IMR-90 (cell line): Measurements from ENCODE around the gene NDUFA13. TPM values are rescaled to one million over a fixed set of nuclear protein-coding genes. Genes with fewer than 3 reads are reported as not detected.

Source experiments
- ATAC-seq: fragments of 200-7000 bp; cut with Tn5 transposase; 2 replicates; pipeline ENCODE4 v1.9.1; 2020; ENCODE audit warnings: low read depth, mild to moderate bottlenecking, moderate library complexity
- BruUV-seq: library from RNA; stranded (reverse); fragments of 400-500 nt; replicated peaks from 2 replicates; lab custom pipeline; 2021; lab: Mats Ljungman, UMichigan
- CTCF ChIA-PET: fragments of 300-600 bp; formaldehyde crosslinking; extraction: SDS; loops from one replicate; lab custom pipeline; 2021; ENCODE audit warnings: antibody characterized with exemption; lab: Yijun Ruan, JAX
- POLR2A ChIA-PET: fragments of 300-600 bp; sonication (Branson Sonifier 250); formaldehyde crosslinking; loops from one replicate; lab custom pipeline; 2022; ENCODE audit warnings: antibody characterized with exemption; ENCODE audit not compliant: unreplicated experiment; lab: Charles Lee
- DNase-seq: peaks from one replicate; pipeline ENCODE4 v3.0.0; 2013
- H2AFZ ChIP-seq: replicated peaks from 2 replicates; pipeline ENCODE3; 2013; ENCODE audit warnings: low read length, mild to moderate bottlenecking; ENCODE audit not compliant: poor library complexity
- H2AK5ac ChIP-seq: 2 replicates; pipeline ENCODE4 v1.6.1; 2013; ENCODE audit warnings: low read depth, low read length, inconsistent platforms
- H2AK9ac ChIP-seq: replicated peaks from 2 replicates; pipeline ENCODE3; 2013; ENCODE audit warnings: mild to moderate bottlenecking, low read depth, low read length, moderate library complexity; ENCODE audit not compliant: poor library complexity
- H2BK120ac ChIP-seq: 2 replicates; pipeline ENCODE4 v1.6.1; 2013; ENCODE audit warnings: low read depth, low read length, inconsistent platforms
- H2BK15ac ChIP-seq: 3 replicates; pipeline ENCODE4 v1.6.1; 2013; ENCODE audit warnings: low read depth, low read length, inconsistent platforms
- H2BK20ac ChIP-seq: 2 replicates; pipeline ENCODE4 v1.6.1; 2013; ENCODE audit warnings: low read depth, mild to moderate bottlenecking, inconsistent platforms, low read length, moderate library complexity
- H2BK5ac ChIP-seq: 2 replicates; pipeline ENCODE4 v1.6.1; 2013; ENCODE audit warnings: mild to moderate bottlenecking, low read depth, low read length, inconsistent platforms; ENCODE audit not compliant: poor library complexity, severe bottlenecking
- H3K14ac ChIP-seq: replicated peaks from 2 replicates; pipeline ENCODE4 v1.6.1; 2013; ENCODE audit warnings: low read depth, low read length, inconsistent platforms
- H3K18ac ChIP-seq: 2 replicates; pipeline ENCODE4 v1.6.1; 2013; ENCODE audit warnings: low read depth, low read length, control low read depth
- H3K23ac ChIP-seq: 2 replicates; pipeline ENCODE4 v1.6.1; 2013; ENCODE audit warnings: low read depth, low read length, inconsistent platforms
- H3K27ac ChIP-seq: 2 replicates; pipeline ENCODE4 v1.5.1; 2013; ENCODE audit warnings: mild to moderate bottlenecking, control low read depth, low read length; ENCODE audit not compliant: insufficient read depth
- H3K27me3 ChIP-seq: 2 replicates; pipeline ENCODE4 v1.6.1; 2013; ENCODE audit warnings: low read length; ENCODE audit not compliant: control insufficient read depth, insufficient read depth
- H3K36me3 ChIP-seq: 2 replicates; pipeline ENCODE4 v1.6.1; 2013; ENCODE audit warnings: low read length, mixed read lengths; ENCODE audit not compliant: control insufficient read depth, insufficient read depth
- H3K4ac ChIP-seq: 2 replicates; pipeline ENCODE4 v1.6.1; 2013; ENCODE audit warnings: low read depth, low read length, inconsistent platforms
- H3K4me1 ChIP-seq: 2 replicates; pipeline ENCODE4 v1.6.1; 2013; ENCODE audit warnings: low read length, mixed read lengths; ENCODE audit not compliant: control insufficient read depth, insufficient read depth
- H3K4me2 ChIP-seq: 2 replicates; pipeline ENCODE4 v1.6.1; 2013; ENCODE audit warnings: low read depth, mild to moderate bottlenecking, control low read depth, low read length, moderate library complexity
- H3K4me3 ChIP-seq: 2 replicates; pipeline ENCODE4 v1.5.1; 2013; ENCODE audit warnings: low read depth, mild to moderate bottlenecking, control low read depth, low read length, moderate library complexity; ENCODE audit not compliant: insufficient read depth
- H3K56ac ChIP-seq: 2 replicates; pipeline ENCODE4 v1.6.1; 2013; ENCODE audit warnings: low read length, inconsistent platforms; ENCODE audit not compliant: insufficient read depth; ENCODE audit errors: extremely low read depth
- H3K79me1 ChIP-seq, 2 experiments: 2 replicates each; pipeline ENCODE4 v1.6.1; 2013; ENCODE audit warnings: low read length in 2 of 2, inconsistent platforms in 1 of 2, low read depth in 1 of 2
- H3K9ac ChIP-seq: 2 replicates; pipeline ENCODE4 v1.6.1; 2013; ENCODE audit warnings: low read depth, low read length, control low read depth
- H3K9me1 ChIP-seq: 2 replicates; pipeline ENCODE4 v1.6.1; 2013; ENCODE audit warnings: low read length, inconsistent platforms; ENCODE audit not compliant: insufficient read depth
- H3K9me3 ChIP-seq: 2 replicates; pipeline ENCODE4 v1.6.1; 2013; ENCODE audit warnings: low read length; ENCODE audit not compliant: control insufficient read depth, insufficient read depth
- H4K20me1 ChIP-seq: 2 replicates; pipeline ENCODE4 v1.6.1; 2013; ENCODE audit warnings: low read length, inconsistent platforms; ENCODE audit not compliant: insufficient read depth
- H4K5ac ChIP-seq: 2 replicates; pipeline ENCODE4 v1.6.1; 2013; ENCODE audit warnings: mild to moderate bottlenecking, low read depth, low read length, control low read depth
- H4K8ac ChIP-seq, 2 experiments: 2 replicates each; pipeline ENCODE4 v1.6.1; 2013; ENCODE audit warnings: low read depth in 2 of 2, low read length in 2 of 2, control low read depth in 1 of 2, inconsistent platforms in 1 of 2
- H4K91ac ChIP-seq: 2 replicates; pipeline ENCODE4 v1.6.1; 2013; ENCODE audit warnings: low read depth, low read length, inconsistent platforms; ENCODE audit not compliant: insufficient read depth
- BHLHE40 ChIP-seq: fragments of 150-350 bp; IDR thresholded peaks from 2 replicates; pipeline ENCODE4 v1.6.1; 2016; ENCODE audit warnings: mild to moderate bottlenecking, low read depth, low read length
- CEBPB ChIP-seq: IDR thresholded peaks from 2 replicates; pipeline ENCODE4 v1.6.1; 2012; ENCODE audit warnings: low read depth, low read length, improper control_type of control experiment
- CTCF ChIP-seq: conservative IDR thresholded peaks from 2 replicates; pipeline ENCODE4 v1.5.1; 2012; ENCODE audit warnings: mild to moderate bottlenecking, low read depth, low read length, improper control_type of control experiment
- MAFK ChIP-seq: IDR thresholded peaks from 2 replicates; pipeline ENCODE4 v1.6.1; 2012; ENCODE audit warnings: low read depth, low read length, improper control_type of control experiment
- RAD21 ChIP-seq: IDR thresholded peaks from 2 replicates; pipeline ENCODE4 v1.6.1; 2012; ENCODE audit warnings: low read length, improper control_type of control experiment
- RCOR1 ChIP-seq: IDR thresholded peaks from 2 replicates; pipeline ENCODE4 v1.6.1; 2012; ENCODE audit warnings: mild to moderate bottlenecking, low read length, improper control_type of control experiment; ENCODE audit not compliant: insufficient replicate concordance
- SMC3 ChIP-seq: fragments of 150-350 bp; IDR thresholded peaks from 2 replicates; pipeline ENCODE4 v1.6.1; 2016; ENCODE audit warnings: low read depth, mild to moderate bottlenecking, antibody characterized with exemption, low read length, moderate library complexity
- WGBS, 2 experiments: methylation state at CpG; one replicate each; pipeline versions ENCODE4 v1.1.5 to v1.1.7; 2013; ENCODE audit warnings: missing lambda C conversion rate in 2 of 2; ENCODE audit not compliant: insufficient read length in 1 of 2; ENCODE audit errors: extremely low coverage in 2 of 2; 5-methylcytosine and 5-hydroxymethylcytosine counted together
- dilution Hi-C: fragments of 300-500 bp; cut with HindIII; formaldehyde crosslinking; loops from one replicate; pipeline ENCODE4 v1.14.3; 2018; ENCODE audit warnings: low sequenced_read_pairs; ENCODE audit not compliant: unreplicated experiment
- in situ Hi-C: fragments of 300-500 bp; cut with MboI; formaldehyde crosslinking; loops from 3 replicates; pipeline ENCODE4 v1.14.3; 2019; ENCODE audit warnings: low sequenced_read_pairs, inconsistent platforms, mixed read lengths
- intact Hi-C: fragments of 100-400 bp; cut with micrococcal nuclease; formaldehyde crosslinking; loops from 2 replicates; pipeline ENCODE4 v1.10.0; 2022
- polyA plus RNA-seq, 3 experiments: library from polyadenylated mRNA; depleted of rRNA; stranded (reverse); fragments of >200 nt; gene quantifications; 2 replicates each; pipeline ENCODE4 v1.2.3, GENCODE V29; 2012; ENCODE audit warnings: low replicate concordance in 1 of 3
- total RNA-seq: library from RNA; depleted of rRNA; stranded (reverse); fragments of >200 nt; gene quantifications from 2 replicates; pipeline ENCODE4 v1.2.3, GENCODE V29; 2012

The NDUFA13 gene
- total and polyA plus RNA-seq, 2 of the 4 experiments (the other 2 are of a cell fraction), result 30.6 to 667 TPM

DNA sequence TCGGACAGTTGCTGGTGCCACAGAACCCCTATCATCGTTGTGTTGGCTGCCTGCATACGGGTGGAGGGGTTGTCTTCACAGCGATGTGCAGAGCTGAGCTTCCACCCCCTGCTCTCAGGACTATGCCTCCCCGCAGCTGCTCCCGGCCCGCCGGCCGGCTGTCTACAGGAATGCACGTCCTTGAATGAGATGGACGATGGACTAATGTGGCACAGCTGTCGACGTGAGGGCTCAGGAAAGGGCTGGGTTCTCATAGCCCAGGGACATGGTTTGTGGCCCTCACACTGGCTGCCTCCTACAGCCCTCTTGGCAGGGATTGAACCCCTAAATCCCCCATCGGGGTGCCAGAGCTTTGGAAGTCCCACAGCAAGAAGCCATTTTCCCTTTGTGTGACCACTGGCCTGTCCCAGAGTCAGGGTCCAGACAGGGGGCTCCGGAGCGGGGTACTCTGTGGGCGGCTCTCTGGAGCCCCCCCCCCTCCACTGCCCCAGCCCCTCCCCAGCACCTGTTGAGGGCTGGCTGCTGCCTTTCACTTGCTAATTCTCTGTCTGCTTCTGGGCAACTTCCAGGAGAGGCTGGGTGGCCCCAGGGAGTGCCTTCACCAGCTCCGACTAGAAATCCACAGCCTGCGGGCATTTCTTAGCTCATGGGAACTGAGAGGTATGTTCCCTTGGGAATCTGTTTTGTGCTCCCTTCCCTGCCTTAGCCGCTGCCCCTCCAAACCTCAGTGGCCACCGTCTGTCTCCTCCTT, 40.8 kb upstream of the NDUFA13 start:
- peak; percentile 33 for ATAC-seq

More for the DNA sequence above, 40.8 kb upstream of the NDUFA13 start:
- H3K9me1 ChIP-seq, result peaks cover 23% of the 10 kb centered on the region
- no peak overlapping the region for H3K23ac ChIP-seq
- intact Hi-C loops, result no loop called here
- peaks cover 5% of the 10 kb centered on the region; the same call in 1 of the 2 replicates for H3K4me1 ChIP-seq
- peaks cover 30 to 90% of the 10 kb centered on the region in 2 experiments for H3K79me1 ChIP-seq
- BruUV-seq, result no TSS peak
- H2AFZ ChIP-seq, result no peak overlapping the region
- peaks cover 52% of the 10 kb centered on the region for H4K20me1 ChIP-seq
- no peak overlapping the region for H2BK20ac ChIP-seq
- no peak overlapping the region for H3K4me3 ChIP-seq
- POLR2A ChIA-PET, result no interaction called here
- no peak overlapping the region for H3K9ac ChIP-seq
- dilution Hi-C loops, result no loop called here
- no peak overlapping the region for H3K56ac ChIP-seq
- no peak overlapping the region for H3K18ac ChIP-seq
- no peaks in the 10 kb centered on the region for H3K9me3 ChIP-seq
- in situ Hi-C loops, result no loop called here
- H3K27ac ChIP-seq, result 0 out of 2 replicates have a peak overlapping the region, but pooled peaks have one; percentile 10
- peak overlapping the region; percentile 8; the same call in 1 of the 2 replicates for H2AK5ac ChIP-seq
- no peak overlapping the region for H4K91ac ChIP-seq
- H4K8ac ChIP-seq, result peak overlapping the region in 1 of 2 experiments; percentile 23; a peak in 1 of 4 replicates
- H2AK9ac ChIP-seq, result peak overlapping the region; percentile 71
- no peak overlapping the region for H2BK120ac ChIP-seq
- H3K36me3 ChIP-seq, result peaks cover 6% of the 10 kb centered on the region
- no peak for DNase-seq
- no peak for TF ChIP-seq RAD21
- TF ChIP-seq RCOR1, result no peak
- no peak for TF ChIP-seq MAFK
- TF ChIP-seq CTCF, result no peak
- no peak for TF ChIP-seq BHLHE40
- TF ChIP-seq SMC3, result no peak
- no peak for TF ChIP-seq CEBPB
- H3K4ac ChIP-seq, result no peak overlapping the region
- H2BK5ac ChIP-seq, result no peak overlapping the region
- 47% methylated on average over 9 of the region's 21 CpGs; no CpG with 5 or more reads in 1 of the 2 experiments for whole genome bisulfite sequencing, 2 experiments
- H3K4me2 ChIP-seq, result no peak overlapping the region
- H4K5ac ChIP-seq, result no peak overlapping the region
- CTCF ChIA-PET, result interaction anchor here (0.8 to 1.4 kb wide), 2 partner anchors 9 to 12 kb away, joined by 3 to 4 read pairs; no protein-coding TSS in a partner anchor
- H2BK15ac ChIP-seq, result no peak overlapping the region
- H3K27me3 ChIP-seq, result no peaks in the 10 kb centered on the region
- no peak overlapping the region for H3K14ac ChIP-seq
